Measurements from ENCODE around the gene TCOF1.

DNA sequence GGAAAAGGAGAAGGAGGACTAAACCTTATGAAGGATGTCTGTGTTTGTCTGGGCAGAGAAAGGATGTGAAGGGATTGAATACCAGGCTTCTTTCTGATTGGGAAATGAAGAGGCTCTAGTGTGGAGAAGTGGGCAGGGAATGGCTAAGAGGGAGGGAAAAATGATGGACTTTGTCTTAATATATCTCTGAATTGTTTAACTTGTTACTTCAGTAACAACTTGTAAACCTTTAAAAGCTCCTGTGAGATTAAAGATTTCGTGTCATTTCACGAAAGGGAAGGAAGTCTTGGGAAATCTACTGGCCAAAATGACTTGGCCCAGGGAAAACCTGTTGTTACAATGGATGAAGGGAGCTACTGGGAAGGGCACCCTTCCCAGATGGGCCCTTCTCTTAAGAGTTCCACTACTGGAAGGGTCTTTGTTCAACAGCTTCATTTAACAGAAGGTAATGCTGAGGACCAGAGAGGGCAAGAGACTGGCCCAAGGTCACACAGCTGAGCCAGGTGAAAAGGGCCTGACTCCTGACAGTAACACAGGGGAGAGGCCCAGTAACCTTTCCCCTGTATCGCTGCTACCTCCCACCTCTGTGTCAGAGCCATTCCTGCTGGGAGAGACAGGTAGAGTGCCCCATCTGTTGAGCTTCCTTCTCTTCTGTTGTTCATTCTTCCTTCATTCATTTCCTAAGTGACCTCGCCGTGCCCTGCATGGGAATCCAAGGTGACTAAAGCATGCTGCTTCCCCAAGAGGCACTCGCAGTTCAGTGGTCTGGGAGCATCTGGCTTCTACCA is 5.1 kb upstream of the TCOF1 start:
- TF ChIP-seq, protein P1, sequence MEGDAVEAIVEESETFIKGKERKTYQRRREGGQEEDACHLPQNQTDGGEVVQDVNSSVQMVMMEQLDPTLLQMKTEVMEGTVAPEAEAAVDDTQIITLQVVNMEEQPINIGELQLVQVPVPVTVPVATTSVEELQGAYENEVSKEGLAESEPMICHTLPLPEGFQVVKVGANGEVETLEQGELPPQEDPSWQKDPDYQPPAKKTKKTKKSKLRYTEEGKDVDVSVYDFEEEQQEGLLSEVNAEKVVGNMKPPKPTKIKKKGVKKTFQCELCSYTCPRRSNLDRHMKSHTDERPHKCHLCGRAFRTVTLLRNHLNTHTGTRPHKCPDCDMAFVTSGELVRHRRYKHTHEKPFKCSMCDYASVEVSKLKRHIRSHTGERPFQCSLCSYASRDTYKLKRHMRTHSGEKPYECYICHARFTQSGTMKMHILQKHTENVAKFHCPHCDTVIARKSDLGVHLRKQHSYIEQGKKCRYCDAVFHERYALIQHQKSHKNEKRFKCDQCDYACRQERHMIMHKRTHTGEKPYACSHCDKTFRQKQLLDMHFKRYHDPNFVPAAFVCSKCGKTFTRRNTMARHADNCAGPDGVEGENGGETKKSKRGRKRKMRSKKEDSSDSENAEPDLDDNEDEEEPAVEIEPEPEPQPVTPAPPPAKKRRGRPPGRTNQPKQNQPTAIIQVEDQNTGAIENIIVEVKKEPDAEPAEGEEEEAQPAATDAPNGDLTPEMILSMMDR (IDR thresholded peaks at IDR 0.05): no peak
- no peak for TF ChIP-seq POLR2A (IDR thresholded peaks at IDR 0.05)
